Limb (tissue), 2 donors: Measurements from ENCODE around the gene RXFP1.
"Not testable (repeated sequence)": the region's sequence is repeated elsewhere in the genome, so short reads cannot be mapped to it uniquely, and the experiment has no call there.

Experiments used
- DNase-seq, 2 donors: peaks; one replicate each; pipeline ENCODE4 v3.0.0-alpha.2; 2016; ENCODE audit errors: extremely low spot score in 2 of 2

Gene RXFP1

DNA sequence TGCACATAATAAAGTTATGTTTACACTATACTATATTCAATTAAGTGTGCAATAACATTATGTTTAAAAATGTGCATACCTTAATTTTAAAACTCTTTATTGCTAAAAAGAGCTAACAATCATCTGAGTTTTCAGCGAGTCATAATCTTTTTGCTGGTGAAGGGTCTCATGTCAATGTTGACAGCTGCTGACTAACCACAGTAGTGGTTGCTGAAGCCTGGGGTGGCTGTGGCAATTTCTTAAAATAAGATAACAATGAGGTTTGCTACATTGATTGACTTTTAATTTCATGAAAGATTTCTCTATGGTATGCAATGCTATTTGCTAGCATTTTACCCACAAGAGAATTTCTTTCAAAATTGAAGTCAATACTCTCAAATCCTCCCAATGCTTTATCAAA lies 91.4 kb downstream of the RXFP1 start:
- no peak for DNase-seq

DNA sequence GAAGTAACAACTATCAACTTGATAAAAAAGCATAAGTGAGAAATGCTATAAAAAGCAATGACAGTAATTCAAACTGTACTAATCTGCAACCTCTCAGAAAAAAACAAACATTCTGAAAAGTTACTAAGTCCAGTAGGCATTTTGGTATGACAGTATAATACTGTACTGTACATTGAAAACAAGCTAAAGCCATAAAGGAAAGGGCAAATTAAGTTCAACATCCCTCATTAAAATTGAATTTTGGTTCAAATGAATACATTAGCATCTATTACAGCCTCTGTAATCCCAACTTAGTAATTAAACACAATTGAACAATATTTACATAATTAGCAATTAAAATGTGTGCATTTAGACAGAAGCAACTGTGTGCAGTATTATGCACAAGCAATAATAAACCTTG lies 96.3 kb downstream of the RXFP1 start:
- no peak for DNase-seq

DNA sequence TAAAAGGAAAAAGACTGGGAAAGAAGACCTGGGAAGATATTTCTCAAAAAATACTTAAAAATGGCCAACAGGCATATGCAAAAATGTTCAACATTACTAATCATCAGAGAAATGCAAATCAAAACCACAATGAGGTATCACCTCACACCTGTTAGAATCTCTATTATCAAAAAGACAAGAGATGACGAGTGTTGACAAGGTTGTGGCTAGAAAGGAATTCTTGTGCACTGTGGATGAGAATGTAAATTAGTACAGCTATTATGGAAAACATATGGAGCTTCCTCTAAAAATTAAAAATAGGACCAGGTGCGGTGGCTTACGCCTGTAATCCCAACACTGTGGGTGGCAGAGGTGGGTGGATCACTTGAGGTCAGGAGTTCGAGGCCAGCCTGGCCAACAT lies 100.0 kb downstream of the RXFP1 start:
- no peak for DNase-seq

DNA sequence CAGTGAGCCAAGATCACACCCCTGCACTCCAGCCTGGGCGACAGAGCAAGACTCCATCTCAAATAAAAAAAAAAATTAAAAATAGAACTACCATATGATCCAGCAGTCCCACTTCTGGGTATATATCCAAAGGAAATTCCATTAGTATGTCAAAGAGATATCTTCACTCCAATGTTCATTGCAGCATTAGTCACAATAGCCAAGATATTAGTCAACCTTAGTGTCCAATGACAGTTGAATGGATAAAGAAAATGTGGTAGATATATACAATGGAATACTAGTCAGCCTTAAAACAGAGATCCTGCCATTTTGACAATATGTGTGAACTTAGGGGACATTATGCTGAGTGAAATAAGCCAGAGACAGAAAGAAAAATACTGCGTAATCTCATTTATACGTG lies 100.6 kb downstream of the RXFP1 start:
- no peak for DNase-seq

DNA sequence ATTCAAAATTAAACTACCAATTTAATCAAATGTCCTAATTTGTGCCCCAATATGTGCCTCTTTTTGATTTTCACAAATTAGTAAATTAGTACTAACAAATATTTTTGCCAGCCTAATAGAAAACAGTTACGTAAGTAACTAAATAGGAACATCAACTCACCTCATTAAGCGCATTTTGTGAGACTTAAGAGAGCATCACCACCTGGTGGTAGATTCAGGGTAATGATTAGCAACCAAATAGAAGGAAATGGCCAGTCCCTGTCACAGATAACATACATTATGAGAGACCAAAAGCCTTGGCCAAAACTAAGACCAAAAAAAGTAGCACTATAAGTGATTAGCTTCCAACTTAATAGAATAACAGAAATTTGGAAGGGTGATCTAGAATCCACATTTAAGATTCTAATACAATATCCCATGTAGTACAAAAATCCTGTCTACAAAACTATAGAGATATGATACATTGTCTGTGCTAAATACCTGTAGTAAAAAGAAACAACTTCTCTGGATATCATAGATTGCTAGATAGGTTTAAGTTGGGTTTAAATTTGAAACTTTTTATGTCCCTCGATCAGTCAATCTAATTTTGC lies 103.3 kb downstream of the RXFP1 start:
- peak in 1 of 2 donors; percentile 68 for DNase-seq

DNA sequence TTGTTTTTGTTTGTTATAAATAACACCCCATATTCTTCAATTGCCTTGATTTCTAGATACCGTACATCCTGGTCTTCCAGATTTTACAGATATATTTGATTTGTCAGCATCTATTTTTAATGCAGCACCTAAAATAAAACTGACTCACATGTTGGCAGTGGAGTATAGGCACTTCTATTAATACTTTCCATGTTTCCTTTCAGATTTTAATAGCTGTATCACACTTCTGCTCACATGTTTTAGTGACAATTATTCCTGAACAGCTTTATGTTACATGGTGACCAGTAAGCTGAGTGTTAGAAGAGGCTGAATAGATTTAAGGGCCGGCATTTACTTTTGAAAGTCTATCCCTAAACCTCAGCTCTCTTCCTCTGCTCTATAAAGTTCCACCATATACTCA lies 103.9 kb downstream of the RXFP1 start:
- DNase-seq, result no peak

DNA sequence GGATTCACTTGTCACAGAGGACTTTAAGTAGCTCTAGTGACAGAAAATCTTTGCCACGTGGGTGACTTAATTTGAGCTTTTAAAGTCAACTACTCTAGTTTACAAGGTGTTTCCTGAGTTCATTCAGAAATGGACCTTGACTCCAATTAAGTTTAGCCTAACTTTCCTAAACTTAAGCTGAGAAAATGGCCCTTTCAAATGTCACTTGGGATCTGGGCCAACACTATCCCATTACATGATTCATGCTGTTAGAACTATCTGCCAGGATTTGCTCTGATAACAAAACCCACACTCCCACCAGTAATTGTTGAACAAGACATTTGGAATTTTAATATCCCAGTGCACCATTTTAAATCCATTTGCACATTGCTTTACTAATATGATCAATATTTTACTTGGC lies 109.2 kb downstream of the RXFP1 start:
- DNase-seq, result no peak

DNA sequence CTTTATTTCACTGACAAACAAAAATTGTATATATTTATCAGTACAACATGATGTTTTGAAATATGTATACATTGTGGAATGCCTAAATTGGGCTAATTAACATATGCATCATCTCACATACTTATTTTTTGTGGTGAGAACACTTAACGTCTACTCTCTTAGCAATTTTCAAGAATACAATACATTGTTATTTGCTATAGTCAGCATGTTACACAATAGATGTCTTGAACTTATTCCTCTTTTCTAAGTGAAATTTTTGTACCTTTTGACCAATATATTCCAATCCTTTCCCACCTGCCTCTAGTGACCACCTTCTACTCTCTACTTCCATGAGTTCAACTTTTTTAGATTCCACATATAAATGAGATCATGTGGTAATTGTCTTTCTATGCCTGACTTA lies 114.9 kb downstream of the RXFP1 start:
- no peak for DNase-seq

DNA sequence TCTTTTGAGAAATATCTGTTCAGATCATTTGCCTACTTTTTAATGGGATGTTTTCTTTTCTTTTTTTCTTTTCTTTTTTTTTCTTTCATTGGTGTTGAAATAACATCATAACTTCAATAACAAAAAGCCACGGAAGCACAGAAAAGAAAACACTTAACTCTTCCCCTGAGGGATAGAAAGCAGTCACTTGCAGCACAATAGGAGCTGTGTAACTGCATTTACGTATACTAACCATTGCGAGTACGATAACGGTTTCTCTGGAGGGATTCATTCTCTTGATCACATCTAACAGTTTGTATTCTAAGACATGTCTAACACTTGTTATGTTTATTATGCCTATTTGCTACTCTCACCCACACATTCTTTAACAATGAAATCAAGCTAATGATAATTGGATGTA lies 122.7 kb downstream of the RXFP1 start:
- no peak for DNase-seq

DNA sequence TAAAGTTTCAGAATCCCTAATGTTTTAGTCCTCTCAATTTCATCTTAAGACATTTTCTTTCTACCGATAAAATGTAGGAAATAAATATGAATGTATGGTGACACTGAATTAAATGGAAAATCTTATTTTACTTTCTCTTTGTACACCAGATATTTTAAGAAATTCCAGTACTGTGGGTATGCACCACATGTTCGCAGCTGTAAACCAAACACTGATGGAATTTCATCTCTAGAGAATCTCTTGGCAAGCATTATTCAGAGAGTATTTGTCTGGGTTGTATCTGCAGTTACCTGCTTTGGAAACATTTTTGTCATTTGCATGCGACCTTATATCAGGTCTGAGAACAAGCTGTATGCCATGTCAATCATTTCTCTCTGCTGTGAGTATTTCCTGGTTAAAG lies 123.1 kb downstream of the RXFP1 start:
- DNase-seq, result peak in 1 of 2 donors; percentile 19

DNA sequence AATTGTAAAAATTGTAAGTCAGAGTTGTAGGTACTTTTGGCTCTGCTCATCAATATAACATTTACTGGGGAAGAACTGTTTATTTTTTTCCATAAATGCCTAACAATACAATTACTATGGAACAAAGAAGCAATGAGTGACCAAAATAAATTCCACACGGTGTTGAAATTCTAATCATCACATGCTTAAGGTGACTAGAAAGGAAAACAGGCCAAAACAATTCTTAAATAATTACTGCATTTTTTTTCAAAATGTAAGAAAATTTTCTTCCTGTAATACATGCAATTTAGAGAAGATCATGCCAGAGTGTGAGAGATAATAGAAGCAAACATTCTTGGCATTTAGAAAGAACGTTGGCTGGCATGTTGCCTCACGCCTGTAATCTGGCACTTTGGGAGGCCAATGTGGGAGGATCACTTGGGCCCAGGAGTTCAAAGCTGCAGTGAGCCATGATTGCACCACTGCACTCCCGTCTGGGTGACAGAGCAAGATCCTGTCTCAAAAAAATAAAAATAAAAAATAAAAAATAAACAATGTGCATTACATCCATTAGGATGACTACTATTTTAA lies 127.5 kb downstream of the RXFP1 start:
- DNase-seq, result no peak

DNA sequence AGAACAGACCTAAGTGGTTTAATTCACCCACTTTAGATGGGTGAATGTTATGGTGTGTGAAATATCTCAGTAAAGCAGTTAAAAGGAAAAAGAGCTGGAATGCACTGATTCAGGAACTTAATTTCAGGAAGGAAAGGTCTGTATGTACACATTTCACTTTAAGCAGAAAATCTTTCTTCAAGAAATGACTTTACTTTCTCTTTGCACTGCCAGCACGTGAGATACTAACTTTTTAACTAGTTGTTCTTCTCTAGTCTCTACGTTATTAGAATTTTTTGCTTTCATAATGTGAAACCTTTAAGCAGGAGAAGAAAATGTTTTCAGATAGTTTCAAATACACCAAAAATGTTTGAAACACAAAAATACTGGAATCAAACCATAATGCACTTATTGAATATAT lies 131.2 kb downstream of the RXFP1 start:
- no peak for DNase-seq

DNA sequence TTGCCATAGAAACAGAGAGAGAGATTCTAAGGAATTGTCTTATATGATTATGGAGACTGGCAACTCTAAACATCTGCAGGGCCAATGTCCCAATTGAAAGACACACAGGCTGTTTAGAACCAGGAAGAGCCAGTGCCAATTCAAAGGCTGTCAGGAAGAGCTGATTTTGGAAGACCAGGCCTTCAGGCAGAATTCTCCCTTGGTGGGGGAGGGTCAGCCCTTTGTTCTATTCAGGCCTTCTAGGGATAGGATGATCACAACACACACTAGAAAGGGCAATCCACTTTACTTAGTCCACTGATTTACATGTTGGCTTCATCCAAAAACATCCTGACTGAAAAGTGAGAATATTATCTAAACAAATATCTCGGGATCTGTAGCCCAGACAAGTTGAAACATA lies 134.8 kb downstream of the RXFP1 start:
- DNase-seq, result no peak

DNA sequence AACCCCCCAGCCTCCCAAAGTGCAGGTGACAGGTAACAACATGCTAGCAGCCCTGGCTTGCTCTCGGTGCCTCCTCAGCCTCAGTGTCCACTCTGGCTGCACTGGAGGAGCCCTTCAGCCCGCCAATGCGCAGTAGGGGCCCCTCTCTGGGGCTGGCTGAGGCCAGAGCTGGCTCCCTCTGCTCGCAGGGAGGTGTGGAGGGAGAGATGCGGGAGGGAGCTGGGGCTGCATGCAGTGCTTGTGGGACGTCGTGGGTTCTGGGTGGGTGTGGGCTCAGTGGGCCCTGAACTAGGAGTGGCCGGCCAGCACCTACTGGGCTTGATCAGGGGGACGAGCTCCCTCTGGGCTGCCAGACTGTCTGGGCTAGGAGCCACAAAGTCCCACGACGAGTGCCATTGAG lies 135.6 kb downstream of the RXFP1 start:
- no peak for DNase-seq

DNA sequence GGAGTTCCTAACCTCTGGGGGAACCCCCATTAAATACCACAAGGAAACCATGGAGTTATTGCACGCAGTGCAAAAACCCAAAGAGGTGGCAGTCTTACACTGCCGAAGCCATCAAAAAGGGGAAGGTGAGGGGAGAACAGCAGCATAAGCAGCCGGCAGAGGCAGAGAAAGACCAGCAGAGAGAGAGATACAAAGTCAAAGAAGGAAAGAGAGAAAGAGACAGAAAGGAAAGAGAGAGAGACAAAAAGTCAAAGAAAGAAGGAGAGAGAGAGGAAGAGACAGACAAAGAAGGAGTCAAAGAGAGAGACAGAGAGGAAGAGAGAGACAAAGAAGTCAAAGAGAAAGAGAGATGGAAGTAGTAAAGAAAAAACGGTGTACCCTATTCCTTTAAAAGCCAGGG lies 141.6 kb downstream of the RXFP1 start:
- DNase-seq, result not testable (repeated sequence)

DNA sequence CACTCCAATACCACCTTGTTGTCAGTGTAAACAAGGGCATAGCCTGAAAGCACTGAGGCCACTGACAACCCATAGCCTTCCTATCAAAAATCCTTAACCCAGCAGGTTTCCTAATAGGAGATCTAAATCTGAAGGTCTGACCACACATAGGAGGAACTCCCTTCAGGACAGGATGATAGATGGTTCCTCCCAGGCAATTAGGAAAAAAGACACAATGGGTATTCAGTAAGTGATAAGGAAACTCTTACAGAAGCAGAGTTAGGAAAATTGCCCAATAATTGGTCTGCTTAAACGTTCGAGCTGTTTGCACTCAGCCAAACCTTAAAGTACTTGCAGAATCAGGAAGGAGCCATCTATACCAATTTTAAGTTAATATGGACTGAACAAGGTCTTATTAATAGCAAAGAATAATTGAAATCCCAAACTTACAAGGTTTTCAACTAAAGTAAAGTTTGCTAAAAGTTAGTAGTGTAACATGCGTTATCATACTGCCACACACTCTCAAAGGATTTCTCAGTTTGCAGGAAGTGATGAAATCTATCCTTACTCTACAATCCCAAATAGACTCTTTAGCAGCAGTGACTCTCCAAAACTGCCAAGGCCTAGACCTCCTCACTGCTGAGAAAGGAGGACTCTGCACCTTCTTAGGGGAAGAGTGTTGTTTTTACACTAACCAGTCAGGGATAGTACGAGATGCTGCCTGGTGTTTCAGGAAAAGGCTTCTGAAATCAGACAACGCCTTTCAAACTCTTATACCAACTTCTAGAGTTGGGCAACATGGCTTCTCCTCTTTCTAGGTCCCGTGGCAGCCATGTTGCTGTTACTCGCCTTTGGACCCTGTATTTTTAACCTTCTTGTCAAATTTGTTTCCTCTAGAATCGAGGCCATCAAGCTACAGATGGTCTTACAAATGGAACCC lies 142.3 kb downstream of the RXFP1 start:
- not testable (repeated sequence) for DNase-seq

DNA sequence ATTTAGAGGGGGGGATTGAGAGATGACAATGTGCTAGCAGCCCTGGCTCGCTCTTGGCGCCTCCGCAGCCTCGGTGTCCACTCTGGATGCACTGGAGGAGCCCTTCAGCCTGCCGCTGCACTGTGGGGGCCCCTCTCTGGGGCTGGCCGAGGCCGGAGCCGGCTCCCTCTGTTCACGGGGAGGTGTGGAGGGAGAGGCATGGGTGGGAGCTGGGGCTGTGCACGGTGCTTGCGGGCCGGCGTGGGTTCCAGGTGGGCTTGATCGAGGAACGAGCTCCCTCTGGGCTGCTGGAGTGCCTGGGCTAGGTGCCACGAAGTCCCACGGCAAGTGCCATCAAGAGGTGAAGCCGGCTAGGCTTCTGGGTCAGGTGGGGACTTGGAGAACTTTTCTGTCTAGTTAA lies 143.1 kb downstream of the RXFP1 start:
- no peak for DNase-seq

DNA sequence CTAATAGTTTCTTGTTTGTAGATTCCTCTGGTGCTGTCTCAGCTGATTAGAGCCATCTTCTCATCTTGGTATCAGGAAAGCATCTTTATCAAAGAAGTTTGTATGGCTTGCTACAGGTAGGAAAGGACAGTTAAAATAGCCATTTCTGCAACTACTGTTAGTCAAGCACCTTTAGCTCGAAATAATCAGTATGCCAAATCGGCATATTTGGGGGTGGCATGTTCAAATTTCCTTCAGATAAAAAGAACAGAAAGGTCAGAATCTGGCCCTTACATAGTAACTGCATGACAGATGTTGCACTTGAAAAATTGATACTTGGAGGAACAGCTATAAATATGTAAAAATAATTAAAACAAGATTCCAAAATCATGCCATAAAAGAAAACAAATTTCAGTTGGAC lies 145.2 kb downstream of the RXFP1 start:
- DNase-seq, result no peak

DNA sequence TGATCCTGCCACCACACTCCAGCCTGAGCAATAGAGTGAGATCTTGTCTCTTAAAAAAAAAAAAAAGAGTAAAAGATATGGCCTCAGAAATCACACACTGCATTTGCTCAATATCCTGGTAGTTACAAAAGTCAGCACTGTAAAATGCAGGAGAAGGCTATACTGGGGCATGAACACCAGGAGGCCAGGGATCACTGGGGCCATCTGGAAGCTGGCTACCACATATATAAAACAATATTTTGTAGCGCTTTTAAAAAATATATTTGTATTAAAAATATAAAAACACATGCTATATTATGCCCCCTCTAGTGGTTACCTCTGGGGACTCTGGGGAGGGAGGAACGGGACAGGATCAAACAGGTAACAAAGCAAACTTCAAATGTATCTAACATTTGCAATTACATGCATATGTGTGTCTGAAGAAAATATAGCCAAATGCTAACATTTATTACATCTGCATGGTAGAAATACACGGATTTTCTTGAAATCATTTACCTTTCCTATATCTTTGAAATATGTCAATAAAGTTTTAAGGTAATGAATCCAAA lies 146.0 kb downstream of the RXFP1 start:
- DNase-seq, result peak in 1 of 2 donors; percentile 11

DNA sequence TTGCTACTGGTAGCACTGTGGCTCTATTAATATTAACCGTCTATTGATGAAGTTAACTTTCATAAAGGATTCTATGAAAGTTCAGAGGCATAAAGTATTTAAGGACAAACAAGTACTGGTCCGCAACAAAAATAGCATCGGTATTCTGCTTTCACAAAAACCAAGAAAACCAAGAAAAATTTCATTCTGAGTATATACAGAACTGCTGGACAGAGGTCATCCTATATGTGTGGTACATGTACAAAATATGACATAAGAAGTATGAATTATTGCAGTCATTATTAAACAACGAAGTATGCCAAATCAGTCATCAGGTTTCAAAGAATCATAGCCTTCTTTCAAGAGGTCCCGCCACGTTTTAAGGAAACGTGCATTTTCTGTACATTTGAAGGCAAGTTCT lies 147.6 kb downstream of the RXFP1 start:
- DNase-seq, result no peak

DNA sequence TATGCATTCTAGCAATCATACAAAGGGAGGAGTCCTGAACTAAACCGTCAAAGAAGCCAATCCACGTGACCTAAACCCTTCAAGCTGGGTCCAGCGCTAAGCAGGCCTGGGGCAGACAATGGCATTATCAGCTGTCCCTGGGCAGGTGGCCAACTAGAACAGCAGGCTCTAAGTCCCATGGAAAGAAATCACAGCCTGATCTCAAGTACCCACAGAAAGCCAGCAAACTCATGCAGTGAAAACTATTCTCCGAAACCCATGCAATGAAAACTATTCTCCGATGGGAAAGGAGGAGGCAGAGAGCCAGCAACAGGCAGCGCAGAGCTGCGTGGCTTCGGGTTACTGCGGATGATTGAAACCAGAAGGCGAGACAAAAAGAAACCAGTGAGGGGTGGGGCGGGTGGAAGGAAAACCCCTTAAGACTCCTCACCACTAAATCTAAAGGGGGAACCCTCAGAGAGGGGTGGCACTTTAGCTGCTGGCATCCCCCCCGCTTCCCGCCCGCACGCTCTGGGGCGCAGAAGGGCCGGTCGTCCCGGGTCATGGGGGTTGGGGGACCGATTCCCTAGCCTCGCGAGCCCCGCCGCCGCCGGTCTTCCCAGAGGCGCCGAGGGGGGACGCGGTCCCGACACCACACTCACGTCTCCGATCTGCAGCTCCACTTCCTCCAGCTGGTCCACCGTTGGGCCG lies 149.4 kb downstream of the RXFP1 start:
- peak; percentile 83 for DNase-seq

DNA sequence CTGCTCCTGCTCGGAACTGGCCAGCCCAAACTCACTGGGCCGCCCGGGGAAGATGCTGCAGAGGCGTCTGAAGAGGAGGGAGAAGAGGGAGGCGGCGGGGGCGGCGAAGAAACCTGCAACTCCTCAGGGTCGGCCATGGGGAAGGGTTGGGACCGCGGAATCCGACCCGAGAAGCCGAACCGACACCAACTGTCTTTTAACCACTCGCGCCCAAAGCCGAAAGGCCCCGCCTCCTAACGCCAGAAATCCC lies 149.9 kb downstream of the RXFP1 start, which contains the start of gene C4orf46:
Gene C4orf46, minus strand, starts transcription at position 223 of the 250 bp plus-strand sequence. Its CDS starts 86 bp downstream, at position 137.
- no peak for DNase-seq
